H1 (cell line): ENCODE data around the gene IKZF3. TPM values are rescaled to one million over a fixed set of nuclear protein-coding genes. Genes with fewer than 3 reads are reported as not detected.

Experiments
- NRF1 ChIP-seq: IDR thresholded peaks from 2 replicates; pipeline ENCODE4 v1.6.1; 2011; ENCODE audit warnings: mild to moderate bottlenecking, low read depth, low read length, improper control_type of control experiment
- RFX5 ChIP-seq: IDR thresholded peaks from 2 replicates; pipeline ENCODE4 v1.6.1; 2011; ENCODE audit warnings: low read depth, low read length, improper control_type of control experiment, borderline replicate concordance
- RNF2 ChIP-seq: fragments of 200-900, 300-1000 bp; sonication (generic); IDR thresholded peaks from 2 replicates; pipeline ENCODE4 v1.7.1; 2016; ENCODE audit warnings: borderline replicate concordance, low read depth, mild to moderate bottlenecking, antibody characterized with exemption, low read length; ENCODE audit not compliant: poor library complexity, severe bottlenecking; ENCODE audit errors: missing control alignments
- polyA plus RNA-seq, 7 experiments: library from polyadenylated mRNA; depleted of rRNA in 3 of 7; stranded (reverse) in 5 of 7; unstranded in 2 of 7; fragments of >200 nt in 5 of 7; fragments of 200-250 nt in 2 of 7; gene quantifications; 1 replicate in 5 of 7; 2 replicates in 1 of 7; 4 replicates in 1 of 7; pipeline versions ENCODE4 v1.2.1 to v1.2.3, GENCODE V29; 2011 to 2013; ENCODE audit warnings: missing spikeins in 2 of 7, mixed read lengths in 2 of 7
- total RNA-seq: library from RNA; stranded (reverse); fragmentation: NEBNext Ultra II Directional; extraction: Animal tissue kit (Norgen Biotek cat#: 25700); gene quantifications from 2 replicates; pipeline ENCODE4 v1.2.1, GENCODE V29; 2021
- TF ChIP-seq, protein P1 (sequence below): fragments of 300-600 bp; sonication (generic); IDR thresholded peaks from 2 replicates; pipeline ENCODE4 v1.7.1; 2012; ENCODE audit warnings: low read length, moderate library complexity, mild to moderate bottlenecking, inconsistent platforms; ENCODE audit not compliant: insufficient replicate concordance

Gene IKZF3
- total and polyA plus RNA-seq, 2 of the 8 experiments (the other 6 are each of a cell fraction or from before 2014, with no cell fraction given), result 0.23 to 0.56 TPM

GRCh38 chr17:39727556-39727955 lies 136.6 kb downstream of the IKZF3 start (continued):
- TF ChIP-seq, protein P1, sequence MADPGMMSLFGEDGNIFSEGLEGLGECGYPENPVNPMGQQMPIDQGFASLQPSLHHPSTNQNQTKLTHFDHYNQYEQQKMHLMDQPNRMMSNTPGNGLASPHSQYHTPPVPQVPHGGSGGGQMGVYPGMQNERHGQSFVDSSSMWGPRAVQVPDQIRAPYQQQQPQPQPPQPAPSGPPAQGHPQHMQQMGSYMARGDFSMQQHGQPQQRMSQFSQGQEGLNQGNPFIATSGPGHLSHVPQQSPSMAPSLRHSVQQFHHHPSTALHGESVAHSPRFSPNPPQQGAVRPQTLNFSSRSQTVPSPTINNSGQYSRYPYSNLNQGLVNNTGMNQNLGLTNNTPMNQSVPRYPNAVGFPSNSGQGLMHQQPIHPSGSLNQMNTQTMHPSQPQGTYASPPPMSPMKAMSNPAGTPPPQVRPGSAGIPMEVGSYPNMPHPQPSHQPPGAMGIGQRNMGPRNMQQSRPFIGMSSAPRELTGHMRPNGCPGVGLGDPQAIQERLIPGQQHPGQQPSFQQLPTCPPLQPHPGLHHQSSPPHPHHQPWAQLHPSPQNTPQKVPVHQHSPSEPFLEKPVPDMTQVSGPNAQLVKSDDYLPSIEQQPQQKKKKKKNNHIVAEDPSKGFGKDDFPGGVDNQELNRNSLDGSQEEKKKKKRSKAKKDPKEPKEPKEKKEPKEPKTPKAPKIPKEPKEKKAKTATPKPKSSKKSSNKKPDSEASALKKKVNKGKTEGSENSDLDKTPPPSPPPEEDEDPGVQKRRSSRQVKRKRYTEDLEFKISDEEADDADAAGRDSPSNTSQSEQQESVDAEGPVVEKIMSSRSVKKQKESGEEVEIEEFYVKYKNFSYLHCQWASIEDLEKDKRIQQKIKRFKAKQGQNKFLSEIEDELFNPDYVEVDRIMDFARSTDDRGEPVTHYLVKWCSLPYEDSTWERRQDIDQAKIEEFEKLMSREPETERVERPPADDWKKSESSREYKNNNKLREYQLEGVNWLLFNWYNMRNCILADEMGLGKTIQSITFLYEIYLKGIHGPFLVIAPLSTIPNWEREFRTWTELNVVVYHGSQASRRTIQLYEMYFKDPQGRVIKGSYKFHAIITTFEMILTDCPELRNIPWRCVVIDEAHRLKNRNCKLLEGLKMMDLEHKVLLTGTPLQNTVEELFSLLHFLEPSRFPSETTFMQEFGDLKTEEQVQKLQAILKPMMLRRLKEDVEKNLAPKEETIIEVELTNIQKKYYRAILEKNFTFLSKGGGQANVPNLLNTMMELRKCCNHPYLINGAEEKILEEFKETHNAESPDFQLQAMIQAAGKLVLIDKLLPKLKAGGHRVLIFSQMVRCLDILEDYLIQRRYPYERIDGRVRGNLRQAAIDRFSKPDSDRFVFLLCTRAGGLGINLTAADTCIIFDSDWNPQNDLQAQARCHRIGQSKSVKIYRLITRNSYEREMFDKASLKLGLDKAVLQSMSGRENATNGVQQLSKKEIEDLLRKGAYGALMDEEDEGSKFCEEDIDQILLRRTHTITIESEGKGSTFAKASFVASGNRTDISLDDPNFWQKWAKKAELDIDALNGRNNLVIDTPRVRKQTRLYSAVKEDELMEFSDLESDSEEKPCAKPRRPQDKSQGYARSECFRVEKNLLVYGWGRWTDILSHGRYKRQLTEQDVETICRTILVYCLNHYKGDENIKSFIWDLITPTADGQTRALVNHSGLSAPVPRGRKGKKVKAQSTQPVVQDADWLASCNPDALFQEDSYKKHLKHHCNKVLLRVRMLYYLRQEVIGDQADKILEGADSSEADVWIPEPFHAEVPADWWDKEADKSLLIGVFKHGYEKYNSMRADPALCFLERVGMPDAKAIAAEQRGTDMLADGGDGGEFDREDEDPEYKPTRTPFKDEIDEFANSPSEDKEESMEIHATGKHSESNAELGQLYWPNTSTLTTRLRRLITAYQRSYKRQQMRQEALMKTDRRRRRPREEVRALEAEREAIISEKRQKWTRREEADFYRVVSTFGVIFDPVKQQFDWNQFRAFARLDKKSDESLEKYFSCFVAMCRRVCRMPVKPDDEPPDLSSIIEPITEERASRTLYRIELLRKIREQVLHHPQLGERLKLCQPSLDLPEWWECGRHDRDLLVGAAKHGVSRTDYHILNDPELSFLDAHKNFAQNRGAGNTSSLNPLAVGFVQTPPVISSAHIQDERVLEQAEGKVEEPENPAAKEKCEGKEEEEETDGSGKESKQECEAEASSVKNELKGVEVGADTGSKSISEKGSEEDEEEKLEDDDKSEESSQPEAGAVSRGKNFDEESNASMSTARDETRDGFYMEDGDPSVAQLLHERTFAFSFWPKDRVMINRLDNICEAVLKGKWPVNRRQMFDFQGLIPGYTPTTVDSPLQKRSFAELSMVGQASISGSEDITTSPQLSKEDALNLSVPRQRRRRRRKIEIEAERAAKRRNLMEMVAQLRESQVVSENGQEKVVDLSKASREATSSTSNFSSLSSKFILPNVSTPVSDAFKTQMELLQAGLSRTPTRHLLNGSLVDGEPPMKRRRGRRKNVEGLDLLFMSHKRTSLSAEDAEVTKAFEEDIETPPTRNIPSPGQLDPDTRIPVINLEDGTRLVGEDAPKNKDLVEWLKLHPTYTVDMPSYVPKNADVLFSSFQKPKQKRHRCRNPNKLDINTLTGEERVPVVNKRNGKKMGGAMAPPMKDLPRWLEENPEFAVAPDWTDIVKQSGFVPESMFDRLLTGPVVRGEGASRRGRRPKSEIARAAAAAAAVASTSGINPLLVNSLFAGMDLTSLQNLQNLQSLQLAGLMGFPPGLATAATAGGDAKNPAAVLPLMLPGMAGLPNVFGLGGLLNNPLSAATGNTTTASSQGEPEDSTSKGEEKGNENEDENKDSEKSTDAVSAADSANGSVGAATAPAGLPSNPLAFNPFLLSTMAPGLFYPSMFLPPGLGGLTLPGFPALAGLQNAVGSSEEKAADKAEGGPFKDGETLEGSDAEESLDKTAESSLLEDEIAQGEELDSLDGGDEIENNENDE, result no peak
- TF ChIP-seq RFX5, result no peak
- no peak for TF ChIP-seq RNF2
- TF ChIP-seq NRF1, result no peak
